ENCODE measurements around the gene AQP2.

AQP2 gene

DNA sequence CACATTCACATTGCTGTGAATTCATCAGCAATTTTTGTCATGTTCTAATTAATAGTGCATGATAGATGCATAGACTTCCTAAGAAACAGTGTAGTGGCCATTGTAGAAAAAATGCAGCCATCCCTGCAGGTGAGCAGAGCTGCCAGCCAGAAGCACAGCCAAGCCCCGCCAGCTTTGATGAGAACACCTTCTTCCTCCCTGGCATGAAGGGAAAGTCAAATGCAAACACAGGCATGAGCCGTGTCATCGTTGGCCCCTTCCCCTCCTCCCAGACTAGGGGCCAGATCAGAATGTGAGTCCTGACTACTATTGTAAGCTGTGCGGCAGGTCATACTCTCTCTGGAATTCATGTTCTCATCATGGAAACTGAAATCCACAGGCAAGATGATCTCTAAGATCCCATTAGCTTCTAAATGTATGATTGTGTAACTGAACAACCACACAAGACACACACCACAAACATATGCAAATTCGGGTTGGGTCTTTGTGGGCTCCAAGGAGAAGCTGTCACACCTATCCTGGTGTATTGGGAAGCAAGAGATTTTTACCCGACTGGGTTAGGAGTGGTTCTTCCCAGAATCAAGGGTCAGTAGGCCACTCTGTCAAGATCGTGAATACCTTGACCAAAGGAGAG lies 2.8 kb upstream of the AQP2 start:
- H3K27ac ChIP-seq, result no peak overlapping the region
- TF ChIP-seq, protein P1, sequence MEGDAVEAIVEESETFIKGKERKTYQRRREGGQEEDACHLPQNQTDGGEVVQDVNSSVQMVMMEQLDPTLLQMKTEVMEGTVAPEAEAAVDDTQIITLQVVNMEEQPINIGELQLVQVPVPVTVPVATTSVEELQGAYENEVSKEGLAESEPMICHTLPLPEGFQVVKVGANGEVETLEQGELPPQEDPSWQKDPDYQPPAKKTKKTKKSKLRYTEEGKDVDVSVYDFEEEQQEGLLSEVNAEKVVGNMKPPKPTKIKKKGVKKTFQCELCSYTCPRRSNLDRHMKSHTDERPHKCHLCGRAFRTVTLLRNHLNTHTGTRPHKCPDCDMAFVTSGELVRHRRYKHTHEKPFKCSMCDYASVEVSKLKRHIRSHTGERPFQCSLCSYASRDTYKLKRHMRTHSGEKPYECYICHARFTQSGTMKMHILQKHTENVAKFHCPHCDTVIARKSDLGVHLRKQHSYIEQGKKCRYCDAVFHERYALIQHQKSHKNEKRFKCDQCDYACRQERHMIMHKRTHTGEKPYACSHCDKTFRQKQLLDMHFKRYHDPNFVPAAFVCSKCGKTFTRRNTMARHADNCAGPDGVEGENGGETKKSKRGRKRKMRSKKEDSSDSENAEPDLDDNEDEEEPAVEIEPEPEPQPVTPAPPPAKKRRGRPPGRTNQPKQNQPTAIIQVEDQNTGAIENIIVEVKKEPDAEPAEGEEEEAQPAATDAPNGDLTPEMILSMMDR (IDR thresholded peaks at IDR 0.05), result no peak
- TF ChIP-seq ZFX (IDR thresholded peaks at IDR 0.05; ENCODE audit: borderline replicate concordance), result no peak

- no peak overlapping the region for H3K27ac ChIP-seq
- no peak for TF ChIP-seq ZFX (IDR thresholded peaks at IDR 0.05; ENCODE audit: borderline replicate concordance)
- TF ChIP-seq, protein P1 (IDR thresholded peaks at IDR 0.05), result no peak
These were observed 1.4 kb upstream of the AQP2 start for GRCh38 chr12:49948866-49949845.

- H3K27ac ChIP-seq, result no peak overlapping the region
- TF ChIP-seq, protein P1 (IDR thresholded peaks at IDR 0.05), result no peak
- TF ChIP-seq ZFX (IDR thresholded peaks at IDR 0.05; ENCODE audit: borderline replicate concordance), result no peak
These were observed 671 bp upstream of the AQP2 start for GRCh38 chr12:49949866-49950265.

DNA sequence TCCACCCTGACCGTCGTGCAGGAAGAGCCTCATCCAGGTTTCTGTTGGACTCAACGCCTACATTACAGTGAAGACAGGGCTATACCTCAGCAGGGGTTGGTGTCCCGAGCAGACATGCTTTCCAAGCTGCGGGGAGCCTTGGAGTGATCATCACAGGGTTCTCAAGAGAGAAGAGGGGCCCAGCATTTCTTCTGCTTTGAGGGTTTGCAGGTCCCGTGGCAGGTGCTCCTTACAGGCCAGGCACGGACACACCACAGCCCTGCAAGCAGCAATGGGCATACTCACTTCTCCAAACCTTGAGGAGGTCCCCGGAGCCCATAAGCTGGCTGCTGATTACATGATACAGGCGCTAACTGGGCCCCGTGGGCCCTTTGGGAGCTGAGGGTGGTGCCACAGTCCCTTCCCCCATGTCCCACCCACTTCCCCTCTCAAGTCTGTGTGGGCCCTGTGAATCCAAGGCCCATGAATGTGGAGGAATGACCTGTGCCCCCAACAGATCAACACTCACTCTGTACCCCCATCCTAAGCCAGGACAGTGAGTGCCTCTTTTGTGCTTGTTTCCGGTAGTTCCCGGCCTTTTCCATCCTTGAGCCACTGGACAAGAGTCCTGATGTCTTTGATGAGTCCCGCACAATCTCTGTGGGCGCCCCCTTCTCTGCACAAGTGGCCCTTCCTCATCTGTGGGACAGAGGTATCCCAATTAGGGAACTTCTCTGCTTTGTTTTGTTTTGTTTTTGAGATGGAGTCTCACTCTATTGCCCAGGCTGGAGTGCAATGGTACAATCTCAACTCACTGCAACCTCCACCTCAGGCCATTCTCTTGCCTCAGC lies 1.1 kb downstream of the AQP2 start:
- TF ChIP-seq, protein P1 (IDR thresholded peaks at IDR 0.05), result no peak
- TF ChIP-seq ZFX (IDR thresholded peaks at IDR 0.05; ENCODE audit: borderline replicate concordance), result no peak
- H3K27ac ChIP-seq, result no peak overlapping the region

DNA sequence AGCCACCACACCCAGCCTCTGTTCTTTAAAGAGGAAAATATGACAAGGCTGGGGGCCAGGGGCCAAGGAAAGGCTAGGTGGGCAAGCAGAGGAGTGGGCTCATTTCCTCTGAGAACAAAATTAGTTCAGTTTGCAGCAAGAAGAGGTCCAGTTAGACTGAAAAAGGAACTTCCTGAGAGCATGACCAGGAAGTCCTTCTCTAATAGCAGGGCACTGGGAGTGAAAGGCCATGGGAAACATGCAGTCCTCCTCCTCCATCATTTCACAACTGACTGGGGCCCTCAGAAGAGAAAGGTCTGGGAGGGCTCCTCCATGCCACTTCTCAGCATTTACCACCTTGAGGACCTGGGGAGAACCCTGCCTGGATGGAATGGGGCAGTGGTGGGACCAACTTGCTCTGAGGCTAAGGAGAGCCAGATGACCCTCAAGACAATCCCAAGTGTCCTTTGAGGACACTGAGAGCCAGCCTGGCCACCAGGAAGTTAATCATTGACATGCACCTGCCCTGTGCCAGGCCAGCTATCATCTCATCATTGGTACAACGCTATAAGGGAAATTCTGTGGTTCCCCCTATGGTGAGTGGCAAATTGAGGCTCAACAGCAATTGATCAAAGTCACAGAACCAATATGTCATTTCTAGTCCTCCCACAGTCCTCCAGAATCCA lies 2.0 kb downstream of the AQP2 start:
- no peak overlapping the region for H3K27ac ChIP-seq
- TF ChIP-seq, protein P1 (IDR thresholded peaks at IDR 0.05), result no peak
- no peak for TF ChIP-seq ZFX (IDR thresholded peaks at IDR 0.05; ENCODE audit: borderline replicate concordance)

DNA sequence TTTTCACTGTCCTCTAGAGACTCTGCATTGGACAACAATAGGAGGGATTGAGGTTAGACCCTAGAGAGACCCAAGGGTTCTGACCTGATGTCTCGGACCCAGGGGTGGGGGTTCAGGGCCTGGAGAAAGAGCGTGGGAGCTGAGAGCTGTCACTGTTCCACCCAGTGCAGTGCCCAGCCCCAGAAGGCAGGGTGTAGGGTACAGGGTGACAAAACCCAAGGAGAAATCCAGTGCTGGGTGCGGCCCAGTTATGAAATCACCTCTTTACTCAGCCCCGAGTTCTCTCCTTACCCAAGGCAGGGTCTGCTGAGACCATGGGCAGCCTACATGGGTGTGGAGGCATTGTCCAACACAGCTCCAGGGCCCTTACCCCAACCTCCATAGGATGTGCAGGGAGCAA lies 2.6 kb downstream of the AQP2 start:
- TF ChIP-seq, protein P1 (IDR thresholded peaks at IDR 0.05), result no peak
- no peak for TF ChIP-seq ZFX (IDR thresholded peaks at IDR 0.05; ENCODE audit: borderline replicate concordance)
- no peak overlapping the region for H3K27ac ChIP-seq
